Retinal pigment epithelial cell (primary cell): Measurements from ENCODE around the gene GNAL.

Experiments used
- DNase-seq: peaks from one replicate; pipeline ENCODE4 v3.0.0-alpha.2; 2010; ENCODE audit warnings: low read depth
- H3K4me3 ChIP-seq: 2 replicates; pipeline ENCODE4 v1.5.1; 2011; ENCODE audit warnings: mild to moderate bottlenecking, low read length, control low read depth, moderate library complexity
- CTCF ChIP-seq: conservative IDR thresholded peaks from 2 replicates; pipeline ENCODE4 v1.5.1; 2011; ENCODE audit warnings: low read depth, low read length, control low read depth, inconsistent platforms

The GNAL gene

GRCh38 chr18:11923450-11923849 lies 234.4 kb downstream of the GNAL start:
- DNase-seq: no peak
- TF ChIP-seq CTCF: no peak
- no peak overlapping the region for H3K4me3 ChIP-seq

GRCh38 chr18:11925800-11926481 lies 236.9 kb downstream of the GNAL start:
- TF ChIP-seq CTCF: no peak

GRCh38 chr18:11927497-11927896 lies 238.4 kb downstream of the GNAL start:
- DNase-seq: no peak

More at GRCh38 chr18:11925800-11926481, 236.9 kb downstream of the GNAL start:
- no peak for DNase-seq
- no peak overlapping the region for H3K4me3 ChIP-seq

GRCh38 chr18:11932393-11932792 lies 243.3 kb downstream of the GNAL start:
- no peak for DNase-seq
- TF ChIP-seq CTCF: no peak
- no peak overlapping the region for H3K4me3 ChIP-seq

More at GRCh38 chr18:11927497-11927896, 238.4 kb downstream of the GNAL start:
- TF ChIP-seq CTCF: no peak
- no peak overlapping the region for H3K4me3 ChIP-seq
